ENCODE data around the gene LRRC70.
"Not testable (repeated sequence)": the region's sequence is repeated elsewhere in the genome, so short reads cannot be mapped to it uniquely, and the experiment has no call there.

LRRC70 gene

DNA sequence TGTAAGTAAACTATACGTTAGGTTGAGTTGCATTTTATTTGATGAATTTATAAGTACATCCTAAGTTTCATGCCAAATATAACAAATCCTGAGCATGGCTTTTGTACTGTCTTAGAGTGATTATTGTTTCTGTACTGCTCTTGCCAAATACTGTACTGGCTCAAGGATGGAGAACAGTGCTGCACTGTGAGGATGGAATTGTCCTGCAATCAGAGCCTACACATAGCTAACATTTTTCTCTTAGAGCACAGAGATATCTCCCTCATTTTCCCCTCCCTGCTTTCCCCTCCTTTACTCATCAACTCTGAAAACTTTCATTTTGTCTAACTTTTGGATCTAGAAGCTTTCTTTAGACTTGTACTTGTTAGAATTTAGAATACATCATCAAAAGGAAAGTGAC is 28.3 kb downstream of the LRRC70 start:
- peaks cover 29 to 83% (median 64%) of the 10 kb centered on the region in 11 experiments for H3K36me3 ChIP-seq
- H3K9me3 ChIP-seq (replicated peaks in 1 of 11): peaks cover 0 to 8% (median 0%) of the 10 kb centered on the region in 11 experiments; a peak in 3 of 22 replicates
- no peak overlapping the region for H3K4me3 ChIP-seq
- TF ChIP-seq Cebpa-rat (IDR thresholded peaks at IDR 0.05): no peak
- no peak overlapping the region for H3K9ac ChIP-seq
- no peaks in the 10 kb centered on the region for H3K27me3 ChIP-seq
- H3K4me1 ChIP-seq: no peaks in the 10 kb centered on the region
- no peaks in the 10 kb centered on the region for H4K20me1 ChIP-seq
- no peak overlapping the region for H3K27ac ChIP-seq
- no peak overlapping the region for H3K4me2 ChIP-seq

DNA sequence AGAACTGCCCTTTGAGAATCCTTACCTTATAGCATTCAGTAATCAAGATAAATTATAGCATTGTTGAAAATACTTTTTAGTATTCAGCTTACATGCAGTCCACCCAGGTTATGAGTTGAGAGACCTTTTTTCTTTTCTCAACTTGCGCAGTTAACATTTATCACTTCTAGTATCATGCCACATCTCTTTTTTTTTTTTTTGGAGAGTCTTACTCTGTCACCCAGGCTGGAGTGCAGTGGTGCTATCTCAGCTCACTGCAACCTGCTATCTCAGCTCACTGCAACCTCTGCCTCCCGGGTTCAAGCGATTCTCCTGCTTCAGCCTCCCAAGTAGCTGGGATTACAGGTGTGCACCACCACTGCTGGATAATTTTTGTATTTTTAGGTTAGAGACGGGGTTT is 29.0 kb downstream of the LRRC70 start:
- Histone ChIP-seq H3K9me3 (replicated peaks in 1 of 11) (peaks cover 0 to 8% (median 0%) of the 10 kb centered on the region in 11 experiments; a peak in 3 of 22 replicates), H3K4me3 (no peak overlapping the region), H3K36me3 (peaks cover 29 to 76% (median 60%) of the 10 kb centered on the region in 11 experiments), H3K9ac (no peak overlapping the region), H3K27ac (no peak overlapping the region), H3K27me3 (no peaks in the 10 kb centered on the region), H4K20me1 (no peaks in the 10 kb centered on the region), H3K4me1 (no peaks in the 10 kb centered on the region), H3K4me2 (no peak overlapping the region)
- TF ChIP-seq Cebpa-rat (IDR thresholded peaks at IDR 0.05): no peak

- no peak for TF ChIP-seq Cebpa-rat (IDR thresholded peaks at IDR 0.05)
- H3K4me1 ChIP-seq: no peaks in the 10 kb centered on the region
- no peaks in the 10 kb centered on the region for H3K27me3 ChIP-seq
- H3K9ac ChIP-seq: no peak overlapping the region
- H3K4me2 ChIP-seq: no peak overlapping the region
- H3K36me3 ChIP-seq: peaks cover 25 to 73% (median 56%) of the 10 kb centered on the region in 11 experiments
- H4K20me1 ChIP-seq: no peaks in the 10 kb centered on the region
- no peak overlapping the region for H3K27ac ChIP-seq
- no peak overlapping the region for H3K4me3 ChIP-seq
- peaks cover 0 to 11% (median 0%) of the 10 kb centered on the region in 11 experiments; a peak in 7 of 22 replicates for H3K9me3 ChIP-seq (replicated peaks in 1 of 11)
These were observed 30.2 kb downstream of the LRRC70 start for GRCh38 chr5:62608529-62609511.

GRCh38 chr5:62614355-62614754 is 35.7 kb downstream of the LRRC70 start:
- Histone ChIP-seq H4K20me1 (no peaks in the 10 kb centered on the region), H3K27ac (no peak overlapping the region), H3K9ac (no peak overlapping the region), H3K4me2 (no peak overlapping the region), H3K4me3 (no peak overlapping the region), H3K9me3 (replicated peaks in 1 of 11) (peaks cover 0 to 23% (median 13%) of the 10 kb centered on the region in 11 experiments; a peak in 15 of 22 replicates), H3K4me1 (no peaks in the 10 kb centered on the region), H3K27me3 (no peaks in the 10 kb centered on the region), H3K36me3 (peaks cover 23 to 44% (median 36%) of the 10 kb centered on the region in 11 experiments)
- TF ChIP-seq Cebpa-rat (IDR thresholded peaks at IDR 0.05): no peak

- H3K4me2 ChIP-seq: no peak overlapping the region
- H3K4me1 ChIP-seq: no peaks in the 10 kb centered on the region
- H3K36me3 ChIP-seq: peaks cover 17 to 48% (median 32%) of the 10 kb centered on the region in 11 experiments
- no peaks in the 10 kb centered on the region for H4K20me1 ChIP-seq
- H3K9ac ChIP-seq: no peak overlapping the region
- TF ChIP-seq Cebpa-rat (IDR thresholded peaks at IDR 0.05): no peak
- no peak overlapping the region for H3K4me3 ChIP-seq
- H3K27ac ChIP-seq: no peak overlapping the region
- H3K9me3 ChIP-seq (replicated peaks in 1 of 11): peaks cover 0 to 21% (median 13%) of the 10 kb centered on the region in 11 experiments; a peak in 15 of 22 replicates
- no peaks in the 10 kb centered on the region for H3K27me3 ChIP-seq
These were observed 38.1 kb downstream of the LRRC70 start for GRCh38 chr5:62616615-62617277.

- TF ChIP-seq Cebpa-rat (IDR thresholded peaks at IDR 0.05): no peak
- H4K20me1 ChIP-seq: no peaks in the 10 kb centered on the region
- no peak overlapping the region for H3K9ac ChIP-seq
These were observed 39.3 kb downstream of the LRRC70 start for GRCh38 chr5:62617943-62618342.

GRCh38 chr5:62620761-62621160 is 42.1 kb downstream of the LRRC70 start:
- Histone ChIP-seq H3K27ac (no peak overlapping the region), H3K9ac (no peak overlapping the region), H3K9me3 (replicated peaks in 1 of 11) (no peaks in the 10 kb centered on the region), H3K36me3 (peaks cover 0 to 25% (median 11%) of the 10 kb centered on the region in 11 experiments; a peak in 16 of 22 replicates), H3K4me2 (no peak overlapping the region), H3K27me3 (no peaks in the 10 kb centered on the region), H4K20me1 (no peaks in the 10 kb centered on the region), H3K4me1 (no peaks in the 10 kb centered on the region), H3K4me3 (no peak overlapping the region)
- no peak for TF ChIP-seq Cebpa-rat (IDR thresholded peaks at IDR 0.05)

More at GRCh38 chr5:62617943-62618342, 39.3 kb downstream of the LRRC70 start:
- H3K4me1 ChIP-seq: no peaks in the 10 kb centered on the region
- peaks cover 17 to 45% (median 32%) of the 10 kb centered on the region in 11 experiments for H3K36me3 ChIP-seq
- no peak overlapping the region for H3K4me3 ChIP-seq
- no peak overlapping the region for H3K4me2 ChIP-seq
- no peak overlapping the region for H3K27ac ChIP-seq
- H3K9me3 ChIP-seq (replicated peaks in 1 of 11): peaks cover 0 to 21% (median 13%) of the 10 kb centered on the region in 11 experiments; a peak in 15 of 22 replicates
- no peaks in the 10 kb centered on the region for H3K27me3 ChIP-seq

GRCh38 chr5:62621280-62621679 is 42.7 kb downstream of the LRRC70 start:
- H3K36me3 ChIP-seq: peaks cover 0 to 28% (median 11%) of the 10 kb centered on the region in 11 experiments; a peak in 17 of 22 replicates
- H3K27me3 ChIP-seq: no peaks in the 10 kb centered on the region
- TF ChIP-seq Cebpa-rat (IDR thresholded peaks at IDR 0.05): no peak
- no peak overlapping the region for H3K4me3 ChIP-seq
- H4K20me1 ChIP-seq: no peaks in the 10 kb centered on the region
- no peaks in the 10 kb centered on the region for H3K9me3 ChIP-seq (replicated peaks in 1 of 11)
- no peak overlapping the region for H3K4me2 ChIP-seq
- H3K4me1 ChIP-seq: no peaks in the 10 kb centered on the region
- no peak overlapping the region for H3K27ac ChIP-seq
- no peak overlapping the region for H3K9ac ChIP-seq

DNA sequence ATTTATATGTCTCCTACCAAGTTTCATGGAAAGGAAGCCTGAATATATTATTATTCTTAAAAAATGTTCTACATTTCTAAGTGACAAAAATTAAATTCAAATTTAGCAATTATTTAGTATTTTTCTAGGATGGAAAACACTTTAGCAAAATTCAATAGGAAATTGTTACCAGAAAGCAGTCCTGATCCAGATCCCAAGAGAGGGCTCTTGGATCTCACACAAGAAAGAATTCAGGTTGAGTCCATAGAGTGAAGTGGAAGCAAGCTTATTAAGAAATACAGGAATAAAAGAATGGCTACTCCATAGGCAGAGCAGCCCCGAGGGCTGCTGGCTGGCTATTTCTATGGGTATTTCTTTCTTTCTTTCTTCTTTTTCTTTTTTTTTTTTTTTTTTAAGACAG is 44.7 kb downstream of the LRRC70 start:
- Histone ChIP-seq H3K36me3 (peaks cover 16 to 48% (median 29%) of the 10 kb centered on the region in 11 experiments; a peak in 21 of 22 replicates), H3K9me3 (replicated peaks in 1 of 11) (no peaks in the 10 kb centered on the region), H3K27ac (no peak overlapping the region), H3K4me1 (no peaks in the 10 kb centered on the region), H4K20me1 (no peaks in the 10 kb centered on the region), H3K4me2 (no peak overlapping the region), H3K4me3 (no peak overlapping the region), H3K27me3 (no peaks in the 10 kb centered on the region), H3K9ac (no peak overlapping the region)
- no peak for TF ChIP-seq Cebpa-rat (IDR thresholded peaks at IDR 0.05)

DNA sequence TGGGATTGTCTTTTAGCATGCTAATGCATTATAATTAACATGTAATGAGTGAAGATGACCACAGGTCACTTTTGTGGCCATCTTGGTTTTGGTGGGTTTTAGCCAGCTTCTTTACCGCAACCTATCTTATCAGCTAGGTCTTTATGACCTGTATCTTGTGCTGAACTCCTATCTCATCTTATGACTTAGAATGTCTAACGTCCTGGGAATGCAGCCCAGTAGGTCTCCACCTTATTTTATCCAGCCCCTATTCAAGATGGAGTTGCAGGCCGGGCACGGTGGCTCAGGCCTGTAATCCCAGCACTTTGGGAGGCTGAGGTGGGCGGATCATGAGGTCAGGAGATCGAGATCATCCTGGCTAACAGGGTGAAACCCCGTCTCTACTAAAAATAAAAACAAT is 45.8 kb downstream of the LRRC70 start:
- H3K4me1 ChIP-seq: not testable (repeated sequence)

More for the DNA sequence above, 45.8 kb downstream of the LRRC70 start:
- peaks cover 16 to 57% (median 35%) of the 10 kb centered on the region in 11 experiments; a peak in 21 of 22 replicates for H3K36me3 ChIP-seq
- H3K27me3 ChIP-seq; H3K27ac ChIP-seq; H4K20me1 ChIP-seq; H3K4me2 ChIP-seq; H3K9me3 ChIP-seq (replicated peaks in 1 of 11); H3K9ac ChIP-seq; H3K4me3 ChIP-seq: not testable (repeated sequence)
